Stomach (tissue), 4 donors: ENCODE data around the gene UPK3B.
"Not testable (repeated sequence)": the region's sequence is repeated elsewhere in the genome, so short reads cannot be mapped to it uniquely, and the experiment has no call there.

Experiments used
- CTCF ChIP-seq, 7 experiments: fragments of 450-650 bp in 4 of 7; fragments of 200-600 bp in 3 of 7; sonication (generic) in 3 of 7; IDR thresholded peaks; one replicate each; pipeline ENCODE4 v1.5.1; 2016 to 2019; ENCODE audit warnings: antibody characterized with exemption in 7 of 7, control low read depth in 2 of 7, mild to moderate bottlenecking in 1 of 7
- POLR2A ChIP-seq, 4 donors: fragments of 450-650 bp; IDR thresholded peaks; one replicate each; pipeline ENCODE4 v1.6.1; 2016; ENCODE audit warnings: antibody characterized with exemption in 4 of 4, control low read depth in 2 of 4, mild to moderate bottlenecking in 1 of 4, moderate library complexity in 1 of 4
- POLR2AphosphoS5 ChIP-seq, 3 donors: sonication (generic); formaldehyde crosslinking; IDR thresholded peaks; one replicate each; pipeline ENCODE4 v1.6.1; 2016; ENCODE audit warnings: antibody characterized with exemption in 3 of 3

- TF ChIP-seq CTCF, POLR2A, POLR2AphosphoS5 (IDR thresholded peaks at IDR 0.05): not testable (repeated sequence)
These were observed 18.2 kb upstream of the UPK3B start for GRCh38 chr7:76492139-76492538.
